IMR-90 (cell line): ENCODE measurements around the gene SREBF2. TPM values are rescaled to one million over a fixed set of nuclear protein-coding genes. Genes with fewer than 3 reads are reported as not detected.
A peak's percentile ranks its signal among the peaks of the same experiment; 100 is the strongest.

ENCODE experiments used
- ATAC-seq: fragments of 200-7000 bp; cut with Tn5 transposase; 2 replicates; pipeline ENCODE4 v1.9.1; 2020; ENCODE audit warnings: low read depth, mild to moderate bottlenecking, moderate library complexity
- BruUV-seq: library from RNA; stranded (reverse); fragments of 400-500 nt; replicated peaks from 2 replicates; lab custom pipeline; 2021; lab: Mats Ljungman, UMichigan
- CTCF ChIA-PET: fragments of 300-600 bp; formaldehyde crosslinking; extraction: SDS; loops from one replicate; lab custom pipeline; 2021; ENCODE audit warnings: antibody characterized with exemption; lab: Yijun Ruan, JAX
- POLR2A ChIA-PET: fragments of 300-600 bp; sonication (Branson Sonifier 250); formaldehyde crosslinking; loops from one replicate; lab custom pipeline; 2022; ENCODE audit warnings: antibody characterized with exemption; ENCODE audit not compliant: unreplicated experiment; lab: Charles Lee
- DNase-seq: peaks from one replicate; pipeline ENCODE4 v3.0.0; 2013
- H2AFZ ChIP-seq: replicated peaks from 2 replicates; pipeline ENCODE3; 2013; ENCODE audit warnings: low read length, mild to moderate bottlenecking; ENCODE audit not compliant: poor library complexity
- H2AK5ac ChIP-seq: 2 replicates; pipeline ENCODE4 v1.6.1; 2013; ENCODE audit warnings: low read depth, low read length, inconsistent platforms
- H2AK9ac ChIP-seq: replicated peaks from 2 replicates; pipeline ENCODE3; 2013; ENCODE audit warnings: mild to moderate bottlenecking, low read depth, low read length, moderate library complexity; ENCODE audit not compliant: poor library complexity
- H2BK120ac ChIP-seq: 2 replicates; pipeline ENCODE4 v1.6.1; 2013; ENCODE audit warnings: low read depth, low read length, inconsistent platforms
- H2BK15ac ChIP-seq: 3 replicates; pipeline ENCODE4 v1.6.1; 2013; ENCODE audit warnings: low read depth, low read length, inconsistent platforms
- H2BK20ac ChIP-seq: 2 replicates; pipeline ENCODE4 v1.6.1; 2013; ENCODE audit warnings: low read depth, mild to moderate bottlenecking, inconsistent platforms, low read length, moderate library complexity
- H2BK5ac ChIP-seq: 2 replicates; pipeline ENCODE4 v1.6.1; 2013; ENCODE audit warnings: mild to moderate bottlenecking, low read depth, low read length, inconsistent platforms; ENCODE audit not compliant: poor library complexity, severe bottlenecking
- H3K14ac ChIP-seq: replicated peaks from 2 replicates; pipeline ENCODE4 v1.6.1; 2013; ENCODE audit warnings: low read depth, low read length, inconsistent platforms
- H3K18ac ChIP-seq: 2 replicates; pipeline ENCODE4 v1.6.1; 2013; ENCODE audit warnings: low read depth, low read length, control low read depth
- H3K23ac ChIP-seq: 2 replicates; pipeline ENCODE4 v1.6.1; 2013; ENCODE audit warnings: low read depth, low read length, inconsistent platforms
- H3K27ac ChIP-seq: 2 replicates; pipeline ENCODE4 v1.5.1; 2013; ENCODE audit warnings: mild to moderate bottlenecking, control low read depth, low read length; ENCODE audit not compliant: insufficient read depth
- H3K27me3 ChIP-seq: 2 replicates; pipeline ENCODE4 v1.6.1; 2013; ENCODE audit warnings: low read length; ENCODE audit not compliant: control insufficient read depth, insufficient read depth
- H3K36me3 ChIP-seq: 2 replicates; pipeline ENCODE4 v1.6.1; 2013; ENCODE audit warnings: low read length, mixed read lengths; ENCODE audit not compliant: control insufficient read depth, insufficient read depth
- H3K4ac ChIP-seq: 2 replicates; pipeline ENCODE4 v1.6.1; 2013; ENCODE audit warnings: low read depth, low read length, inconsistent platforms
- H3K4me1 ChIP-seq: 2 replicates; pipeline ENCODE4 v1.6.1; 2013; ENCODE audit warnings: low read length, mixed read lengths; ENCODE audit not compliant: control insufficient read depth, insufficient read depth
- H3K4me2 ChIP-seq: 2 replicates; pipeline ENCODE4 v1.6.1; 2013; ENCODE audit warnings: low read depth, mild to moderate bottlenecking, control low read depth, low read length, moderate library complexity
- H3K4me3 ChIP-seq: 2 replicates; pipeline ENCODE4 v1.5.1; 2013; ENCODE audit warnings: low read depth, mild to moderate bottlenecking, control low read depth, low read length, moderate library complexity; ENCODE audit not compliant: insufficient read depth
- H3K56ac ChIP-seq: 2 replicates; pipeline ENCODE4 v1.6.1; 2013; ENCODE audit warnings: low read length, inconsistent platforms; ENCODE audit not compliant: insufficient read depth; ENCODE audit errors: extremely low read depth
- H3K79me1 ChIP-seq, 2 experiments: 2 replicates each; pipeline ENCODE4 v1.6.1; 2013; ENCODE audit warnings: low read length in 2 of 2, inconsistent platforms in 1 of 2, low read depth in 1 of 2
- H3K9ac ChIP-seq: 2 replicates; pipeline ENCODE4 v1.6.1; 2013; ENCODE audit warnings: low read depth, low read length, control low read depth
- H3K9me1 ChIP-seq: 2 replicates; pipeline ENCODE4 v1.6.1; 2013; ENCODE audit warnings: low read length, inconsistent platforms; ENCODE audit not compliant: insufficient read depth
- H3K9me3 ChIP-seq: 2 replicates; pipeline ENCODE4 v1.6.1; 2013; ENCODE audit warnings: low read length; ENCODE audit not compliant: control insufficient read depth, insufficient read depth
- H4K20me1 ChIP-seq: 2 replicates; pipeline ENCODE4 v1.6.1; 2013; ENCODE audit warnings: low read length, inconsistent platforms; ENCODE audit not compliant: insufficient read depth
- H4K5ac ChIP-seq: 2 replicates; pipeline ENCODE4 v1.6.1; 2013; ENCODE audit warnings: mild to moderate bottlenecking, low read depth, low read length, control low read depth
- H4K8ac ChIP-seq, 2 experiments: 2 replicates each; pipeline ENCODE4 v1.6.1; 2013; ENCODE audit warnings: low read depth in 2 of 2, low read length in 2 of 2, control low read depth in 1 of 2, inconsistent platforms in 1 of 2
- H4K91ac ChIP-seq: 2 replicates; pipeline ENCODE4 v1.6.1; 2013; ENCODE audit warnings: low read depth, low read length, inconsistent platforms; ENCODE audit not compliant: insufficient read depth
- CEBPB ChIP-seq: IDR thresholded peaks from 2 replicates; pipeline ENCODE4 v1.6.1; 2012; ENCODE audit warnings: low read depth, low read length, improper control_type of control experiment
- FOS ChIP-seq: fragments of 150-350 bp; IDR thresholded peaks from 2 replicates; pipeline ENCODE4 v1.6.1; 2016; ENCODE audit warnings: low read depth, low read length
- MXI1 ChIP-seq: IDR thresholded peaks from 2 replicates; pipeline ENCODE4 v1.6.1; 2012; ENCODE audit warnings: low read depth, mild to moderate bottlenecking, low read length, moderate library complexity, borderline replicate concordance
- NFE2L2 ChIP-seq: fragments of 150-350 bp; IDR thresholded peaks from 2 replicates; pipeline ENCODE4 v1.6.1; 2016; ENCODE audit warnings: low read depth, mild to moderate bottlenecking, low read length
- POLR2A ChIP-seq: IDR thresholded peaks from 2 replicates; pipeline ENCODE4 v1.6.1; 2012; ENCODE audit warnings: mild to moderate bottlenecking, low read depth, low read length
- RCOR1 ChIP-seq: IDR thresholded peaks from 2 replicates; pipeline ENCODE4 v1.6.1; 2012; ENCODE audit warnings: mild to moderate bottlenecking, low read length, improper control_type of control experiment; ENCODE audit not compliant: insufficient replicate concordance
- RFX5 ChIP-seq: IDR thresholded peaks from 2 replicates; pipeline ENCODE4 v1.8.0; 2012; ENCODE audit warnings: low read depth, mild to moderate bottlenecking, low read length, moderate library complexity
- SMC3 ChIP-seq: fragments of 150-350 bp; IDR thresholded peaks from 2 replicates; pipeline ENCODE4 v1.6.1; 2016; ENCODE audit warnings: low read depth, mild to moderate bottlenecking, antibody characterized with exemption, low read length, moderate library complexity
- USF2 ChIP-seq: fragments of 150-350 bp; IDR thresholded peaks from 2 replicates; pipeline ENCODE4 v1.6.1; 2017; ENCODE audit warnings: mild to moderate bottlenecking, antibody characterized with exemption, low read length, low read depth
- WGBS, 2 experiments: methylation state at CpG; one replicate each; pipeline versions ENCODE4 v1.1.5 to v1.1.7; 2013; ENCODE audit warnings: missing lambda C conversion rate in 2 of 2; ENCODE audit not compliant: insufficient read length in 1 of 2; ENCODE audit errors: extremely low coverage in 2 of 2; 5-methylcytosine and 5-hydroxymethylcytosine counted together
- dilution Hi-C: fragments of 300-500 bp; cut with HindIII; formaldehyde crosslinking; loops from one replicate; pipeline ENCODE4 v1.14.3; 2018; ENCODE audit warnings: low sequenced_read_pairs; ENCODE audit not compliant: unreplicated experiment
- in situ Hi-C: fragments of 300-500 bp; cut with MboI; formaldehyde crosslinking; loops from 3 replicates; pipeline ENCODE4 v1.14.3; 2019; ENCODE audit warnings: low sequenced_read_pairs, inconsistent platforms, mixed read lengths
- intact Hi-C: fragments of 100-400 bp; cut with micrococcal nuclease; formaldehyde crosslinking; loops from 2 replicates; pipeline ENCODE4 v1.10.0; 2022
- polyA plus RNA-seq, 3 experiments: library from polyadenylated mRNA; depleted of rRNA; stranded (reverse); fragments of >200 nt; gene quantifications; 2 replicates each; pipeline ENCODE4 v1.2.3, GENCODE V29; 2012; ENCODE audit warnings: low replicate concordance in 1 of 3
- total RNA-seq: library from RNA; depleted of rRNA; stranded (reverse); fragments of >200 nt; gene quantifications from 2 replicates; pipeline ENCODE4 v1.2.3, GENCODE V29; 2012

The SREBF2 gene
- total and polyA plus RNA-seq, 2 of the 4 experiments (the other 2 are of a cell fraction): 8.1 to 47.4 TPM

- peak; percentile 35; the same call in 1 of the 2 replicates for TF ChIP-seq USF2
- peak; percentile 75 for TF ChIP-seq CEBPB
- TF ChIP-seq MXI1: no peak
- peak; percentile 30; the same call in 1 of the 2 replicates for TF ChIP-seq RFX5
Observed at GRCh38 chr22:41832553-41833368, at the start of gene SREBF2 (continued).

- no peak overlapping the region for H3K4me3 ChIP-seq
- H3K4me1 ChIP-seq: no peaks in the 10 kb centered on the region
- no peak overlapping the region for H3K27ac ChIP-seq
Observed at GRCh38 chr22:41787331-41787730, 45.6 kb upstream of the SREBF2 start.

More at GRCh38 chr22:41787331-41787730, 45.6 kb upstream of the SREBF2 start:
- in situ Hi-C loops (no loop called here), dilution Hi-C loops (no loop called here), intact Hi-C loops (no loop called here)
- no peak overlapping the region for H3K18ac ChIP-seq
- no peak overlapping the region for H2BK20ac ChIP-seq
- ATAC-seq: no peak
- no peak for TF ChIP-seq SMC3
- no peak for TF ChIP-seq POLR2A
- no peak for TF ChIP-seq FOS
- TF ChIP-seq RCOR1: no peak
- no peak for TF ChIP-seq RFX5
- TF ChIP-seq MXI1: no peak
- no peak for TF ChIP-seq NFE2L2
- H3K36me3 ChIP-seq: no peaks in the 10 kb centered on the region
- H3K9ac ChIP-seq: no peak overlapping the region
- no peak overlapping the region for H4K8ac ChIP-seq
- no peak overlapping the region for H4K5ac ChIP-seq
- no peaks in the 10 kb centered on the region for H3K79me1 ChIP-seq
- H3K9me1 ChIP-seq: no peaks in the 10 kb centered on the region
- peaks cover 17% of the 10 kb centered on the region for H3K27me3 ChIP-seq
- H2BK120ac ChIP-seq: no peak overlapping the region
- no peak overlapping the region for H2BK15ac ChIP-seq
- H2AFZ ChIP-seq: no peak overlapping the region
- no peak overlapping the region for H2AK5ac ChIP-seq
- no peak overlapping the region for H3K23ac ChIP-seq
- no peaks in the 10 kb centered on the region for H3K9me3 ChIP-seq
- BruUV-seq: no TSS peak
- no CpG with 5 or more reads among the region's 2 CpGs for WGBS, 2 experiments
- no peak overlapping the region for H3K14ac ChIP-seq
- no peak overlapping the region for H3K56ac ChIP-seq
- POLR2A ChIA-PET: no interaction called here
- H2AK9ac ChIP-seq: no peak overlapping the region
- no peak overlapping the region for H2BK5ac ChIP-seq
- no peaks in the 10 kb centered on the region for H4K20me1 ChIP-seq
- CTCF ChIA-PET: no interaction called here
- H3K4me2 ChIP-seq: no peak overlapping the region
- no peak overlapping the region for H4K91ac ChIP-seq
- H3K4ac ChIP-seq: no peak overlapping the region
- no peak for DNase-seq
